OCI-LY3 (cell line): Measurements from ENCODE around the gene PDXK.

Experiments
- EZH2phosphoT487 ChIP-seq: fragments of 200-600 bp; shearing (Covaris generic); IDR thresholded peaks from 2 replicates; pipeline ENCODE4 v1.6.1; 2018; ENCODE audit warnings: antibody characterized with exemption, mixed run types, low read depth
- TF ChIP-seq, protein P1 (sequence below): fragments of 200-600, 300-600 bp; sonication (generic); IDR thresholded peaks from 2 replicates; pipeline ENCODE4 v1.5.1; 2014; ENCODE audit warnings: antibody characterized with exemption, low read length, low read depth

DNA sequence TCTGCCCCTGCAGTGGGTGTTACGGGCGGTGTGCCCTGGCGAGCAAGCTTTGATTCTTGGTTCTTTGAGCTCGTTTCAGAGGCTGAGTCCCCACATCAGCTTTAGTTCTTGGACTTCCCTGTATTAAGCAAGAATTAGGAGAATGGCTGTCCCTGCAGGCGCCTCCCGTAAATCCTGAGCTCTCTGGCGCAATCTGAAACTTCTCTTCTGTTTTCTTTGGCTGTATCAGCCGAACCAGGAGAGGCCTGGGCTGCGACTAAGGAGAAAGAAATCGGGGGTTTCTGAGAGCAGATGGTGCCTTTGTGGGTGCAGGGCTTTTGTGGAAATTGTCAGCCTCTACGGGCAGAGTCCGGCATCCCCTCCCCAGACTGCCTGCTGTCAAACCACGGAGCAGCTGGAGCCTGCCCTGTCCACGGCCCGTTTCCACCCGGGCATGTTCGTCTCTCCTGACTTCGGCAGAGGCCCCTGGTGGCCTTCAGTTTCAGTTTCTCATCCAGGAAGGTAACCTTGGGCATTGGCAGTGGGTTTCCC is 39.2 kb downstream of the PDXK start:
- TF ChIP-seq, protein P1, sequence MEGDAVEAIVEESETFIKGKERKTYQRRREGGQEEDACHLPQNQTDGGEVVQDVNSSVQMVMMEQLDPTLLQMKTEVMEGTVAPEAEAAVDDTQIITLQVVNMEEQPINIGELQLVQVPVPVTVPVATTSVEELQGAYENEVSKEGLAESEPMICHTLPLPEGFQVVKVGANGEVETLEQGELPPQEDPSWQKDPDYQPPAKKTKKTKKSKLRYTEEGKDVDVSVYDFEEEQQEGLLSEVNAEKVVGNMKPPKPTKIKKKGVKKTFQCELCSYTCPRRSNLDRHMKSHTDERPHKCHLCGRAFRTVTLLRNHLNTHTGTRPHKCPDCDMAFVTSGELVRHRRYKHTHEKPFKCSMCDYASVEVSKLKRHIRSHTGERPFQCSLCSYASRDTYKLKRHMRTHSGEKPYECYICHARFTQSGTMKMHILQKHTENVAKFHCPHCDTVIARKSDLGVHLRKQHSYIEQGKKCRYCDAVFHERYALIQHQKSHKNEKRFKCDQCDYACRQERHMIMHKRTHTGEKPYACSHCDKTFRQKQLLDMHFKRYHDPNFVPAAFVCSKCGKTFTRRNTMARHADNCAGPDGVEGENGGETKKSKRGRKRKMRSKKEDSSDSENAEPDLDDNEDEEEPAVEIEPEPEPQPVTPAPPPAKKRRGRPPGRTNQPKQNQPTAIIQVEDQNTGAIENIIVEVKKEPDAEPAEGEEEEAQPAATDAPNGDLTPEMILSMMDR, result no peak
- TF ChIP-seq EZH2phosphoT487, result no peak
